ENCODE measurements around the gene PGM5.

The PGM5 gene

GRCh38 chr9:68431307-68431706 is 74.9 kb downstream of the PGM5 start:
- DNase-seq (ENCODE audit: low read depth in 4 of 4, low spot score in 1 of 4) = no peak

- DNase-seq (ENCODE audit: low read depth in 4 of 4, low spot score in 1 of 4) = no peak
These were observed 77.2 kb downstream of the PGM5 start for GRCh38 chr9:68433531-68434110.

GRCh38 chr9:68437785-68438184 is 81.4 kb downstream of the PGM5 start:
- DNase-seq (ENCODE audit: low read depth in 4 of 4, low spot score in 1 of 4) = no peak

GRCh38 chr9:68443624-68444023 is 87.2 kb downstream of the PGM5 start:
- DNase-seq (ENCODE audit: low read depth in 4 of 4, low spot score in 1 of 4) = no peak

GRCh38 chr9:68446836-68447235 is 90.4 kb downstream of the PGM5 start:
- DNase-seq (ENCODE audit: low read depth in 4 of 4, low spot score in 1 of 4) = no peak

- DNase-seq (ENCODE audit: low read depth in 4 of 4, low spot score in 1 of 4) = no peak
These were observed 91.2 kb downstream of the PGM5 start for GRCh38 chr9:68447611-68448010.

- DNase-seq (ENCODE audit: low read depth in 4 of 4, low spot score in 1 of 4) = no peak
These were observed 98.3 kb downstream of the PGM5 start for GRCh38 chr9:68454579-68455334.

GRCh38 chr9:68455451-68455850 is 99.0 kb downstream of the PGM5 start:
- DNase-seq (ENCODE audit: low read depth in 4 of 4, low spot score in 1 of 4) = no peak

- no peak for DNase-seq (ENCODE audit: low read depth in 4 of 4, low spot score in 1 of 4)
These were observed 101.4 kb downstream of the PGM5 start for GRCh38 chr9:68457803-68458202.

GRCh38 chr9:68458918-68459317 is 102.5 kb downstream of the PGM5 start:
- DNase-seq (ENCODE audit: low read depth in 4 of 4, low spot score in 1 of 4) = no peak

- no peak for DNase-seq (ENCODE audit: low read depth in 4 of 4, low spot score in 1 of 4)
These were observed 105.8 kb downstream of the PGM5 start for GRCh38 chr9:68462105-68462775.

GRCh38 chr9:68470067-68470466 is 113.7 kb downstream of the PGM5 start:
- DNase-seq (ENCODE audit: low read depth in 4 of 4, low spot score in 1 of 4) = no peak

GRCh38 chr9:68470634-68471033 is 114.2 kb downstream of the PGM5 start:
- DNase-seq (ENCODE audit: low read depth in 4 of 4, low spot score in 1 of 4) = no peak

- DNase-seq (ENCODE audit: low read depth in 4 of 4, low spot score in 1 of 4) = no peak
These were observed 115.7 kb downstream of the PGM5 start for GRCh38 chr9:68472119-68472518.

GRCh38 chr9:68473790-68474189 is 117.4 kb downstream of the PGM5 start:
- DNase-seq (ENCODE audit: low read depth in 4 of 4, low spot score in 1 of 4) = no peak

GRCh38 chr9:68476422-68476821 is 120.0 kb downstream of the PGM5 start:
- no peak for DNase-seq (ENCODE audit: low read depth in 4 of 4, low spot score in 1 of 4)

- DNase-seq (ENCODE audit: low read depth in 4 of 4, low spot score in 1 of 4) = no peak
These were observed 120.4 kb downstream of the PGM5 start for GRCh38 chr9:68476847-68477246.

- no peak for DNase-seq (ENCODE audit: low read depth in 4 of 4, low spot score in 1 of 4)
These were observed 124.4 kb downstream of the PGM5 start for GRCh38 chr9:68480807-68481206.

GRCh38 chr9:68482548-68482947 is 126.1 kb downstream of the PGM5 start:
- no peak for DNase-seq (ENCODE audit: low read depth in 4 of 4, low spot score in 1 of 4)

GRCh38 chr9:68488126-68488525 is 131.7 kb downstream of the PGM5 start:
- DNase-seq (ENCODE audit: low read depth in 4 of 4, low spot score in 1 of 4) = no peak

GRCh38 chr9:68489646-68490045 is 133.2 kb downstream of the PGM5 start:
- no peak for DNase-seq (ENCODE audit: low read depth in 4 of 4, low spot score in 1 of 4)

GRCh38 chr9:68492806-68493205 is 136.4 kb downstream of the PGM5 start:
- no peak for DNase-seq (ENCODE audit: low read depth in 4 of 4, low spot score in 1 of 4)

Data from stimulated activated CD4-positive, alpha-beta T cell treated with anti-CD3 and anti-CD28 coated beads, Interleukin-1b, Interleukin-23, amount 100 ng/mL, for 24 hours (primary cell).